ENCODE measurements around the gene LEAP2.

LEAP2 gene

GRCh38 chr5:132828846-132829494, 44.5 kb upstream of the LEAP2 start:
- no peaks in the 10 kb centered on the region for H4K20me1 ChIP-seq (ENCODE audit: low read depth, low read length)
- no peak overlapping the region for H3K4me2 ChIP-seq (ENCODE audit: low read depth, low read length, poor library complexity, severe bottlenecking)
- no peak overlapping the region for H3K9ac ChIP-seq (ENCODE audit: low read length)
- no peak overlapping the region for H3K27ac ChIP-seq (ENCODE audit: low read depth, low read length)
- H3K9me3 ChIP-seq (ENCODE audit: insufficient read depth, low read length): no peaks in the 10 kb centered on the region
- H3K4me3 ChIP-seq (ENCODE audit: insufficient read depth, low read length, poor library complexity, severe bottlenecking): no peak overlapping the region
- no peak overlapping the region for H2AFZ ChIP-seq (ENCODE audit: low read depth, low read length, severe bottlenecking)
- no peaks in the 10 kb centered on the region for H3K79me2 ChIP-seq (ENCODE audit: insufficient read depth, low read length)
- no peak for TF ChIP-seq EZH2phosphoT487 (conservative IDR thresholded peaks at IDR 0.05; ENCODE audit: low read length)
- no peak for TF ChIP-seq CTCF (IDR thresholded peaks at IDR 0.05; ENCODE audit: insufficient read depth, low read length, poor library complexity, severe bottlenecking)
- no peaks in the 10 kb centered on the region for H3K36me3 ChIP-seq (ENCODE audit: low read length)
- no peaks in the 10 kb centered on the region for H3K9me2 ChIP-seq (replicated peaks; ENCODE audit: insufficient read depth, low read length)
- no peaks in the 10 kb centered on the region for H3K27me3 ChIP-seq (ENCODE audit: low read length)
- no peaks in the 10 kb centered on the region for H3F3A ChIP-seq (ENCODE audit: insufficient read depth)

GRCh38 chr5:132829742-132830435, 43.6 kb upstream of the LEAP2 start:
- H3K9ac ChIP-seq (ENCODE audit: low read length): peak overlapping the region; percentile 65
- H3K27me3 ChIP-seq (ENCODE audit: low read length): no peaks in the 10 kb centered on the region
- H4K20me1 ChIP-seq (ENCODE audit: low read depth, low read length): no peaks in the 10 kb centered on the region
- no peaks in the 10 kb centered on the region for H3K36me3 ChIP-seq (ENCODE audit: low read length)
- no peaks in the 10 kb centered on the region for H3K79me2 ChIP-seq (ENCODE audit: insufficient read depth, low read length)
- TF ChIP-seq EZH2phosphoT487 (conservative IDR thresholded peaks at IDR 0.05; ENCODE audit: low read length): no peak
- TF ChIP-seq CTCF (IDR thresholded peaks at IDR 0.05; ENCODE audit: insufficient read depth, low read length, poor library complexity, severe bottlenecking): peak; percentile 69
- H3K4me3 ChIP-seq (ENCODE audit: insufficient read depth, low read length, poor library complexity, severe bottlenecking): peak overlapping the region; percentile 74
- no peak overlapping the region for H3K27ac ChIP-seq (ENCODE audit: low read depth, low read length)
- H3K9me3 ChIP-seq (ENCODE audit: insufficient read depth, low read length): no peaks in the 10 kb centered on the region
- H3K4me2 ChIP-seq (ENCODE audit: low read depth, low read length, poor library complexity, severe bottlenecking): peak overlapping the region; percentile 48
- no peaks in the 10 kb centered on the region for H3F3A ChIP-seq (ENCODE audit: insufficient read depth)
- no peaks in the 10 kb centered on the region for H3K9me2 ChIP-seq (replicated peaks; ENCODE audit: insufficient read depth, low read length)
- H2AFZ ChIP-seq (ENCODE audit: low read depth, low read length, severe bottlenecking): peak overlapping the region; percentile 89

- H3K9ac ChIP-seq (ENCODE audit: low read length): peak within 1 kb of the TSS; percentile 65
- H3K36me3 ChIP-seq (ENCODE audit: low read length): no peaks in the 10 kb centered on the region
- H4K20me1 ChIP-seq (ENCODE audit: low read depth, low read length): no peaks in the 10 kb centered on the region
- H3F3A ChIP-seq (ENCODE audit: insufficient read depth): no peaks in the 10 kb centered on the region
- H3K79me2 ChIP-seq (ENCODE audit: insufficient read depth, low read length): no peaks in the 10 kb centered on the region
- peak within 1 kb of the TSS; percentile 89 for H2AFZ ChIP-seq (ENCODE audit: low read depth, low read length, severe bottlenecking)
- peak within 1 kb of the TSS; percentile 48 for H3K4me2 ChIP-seq (ENCODE audit: low read depth, low read length, poor library complexity, severe bottlenecking)
- TF ChIP-seq EZH2phosphoT487 (conservative IDR thresholded peaks at IDR 0.05; ENCODE audit: low read length): no peak
- no peak for TF ChIP-seq CTCF (IDR thresholded peaks at IDR 0.05; ENCODE audit: insufficient read depth, low read length, poor library complexity, severe bottlenecking)
- H3K27ac ChIP-seq (ENCODE audit: low read depth, low read length): no peak within 1 kb of the TSS
- H3K27me3 ChIP-seq (ENCODE audit: low read length): no peaks in the 10 kb centered on the region
- peak within 1 kb of the TSS; percentile 74 for H3K4me3 ChIP-seq (ENCODE audit: insufficient read depth, low read length, poor library complexity, severe bottlenecking)
- H3K9me3 ChIP-seq (ENCODE audit: insufficient read depth, low read length): no peaks in the 10 kb centered on the region
- H3K9me2 ChIP-seq (replicated peaks; ENCODE audit: insufficient read depth, low read length): no peaks in the 10 kb centered on the region
Measured at GRCh38 chr5:132830436-132831094, 42.9 kb upstream of the LEAP2 start, which contains the start of gene SHROOM1. TSS of gene SHROOM1 (minus strand) at chr5:132830647. CDS start at chr5:132826140, 4,507 bp downstream.

Data from SU-DHL-6 (cell line).